HG02588 (cell line): Measurements from ENCODE around the gene GGA2.
A peak's percentile ranks its signal among the peaks of the same experiment; 100 is the strongest.
"Not testable (repeated sequence)": the region's sequence is repeated elsewhere in the genome, so short reads cannot be mapped to it uniquely, and the experiment has no call there.

Experiments
- ATAC-seq: cut with Tn5 transposase; IDR thresholded peaks from one replicate; pipeline ENCODE4 v1.9.1; 2021; ENCODE audit warnings: mild to moderate bottlenecking, moderate library complexity; ENCODE audit not compliant: unreplicated experiment

GGA2 gene

GRCh38 chr16:23510164-23510914 lies at the start of gene GGA2:
Gene GGA2 (minus strand): TSS chr16:23510494. CDS start chr16:23510411, 83 bp downstream.
- peak; percentile 80 for ATAC-seq

- ATAC-seq: no peak
These were observed 47.7 kb upstream of the GGA2 start for GRCh38 chr16:23557779-23558702.

- ATAC-seq: peak; percentile 87
These were observed 46.8 kb upstream of the GGA2 start, which contains the start of the genes EARS2 and UBFD1 for GRCh38 chr16:23556881-23557778. Gene EARS2 (minus strand): TSS chr16:23557350. CDS start chr16:23557343, 7 bp downstream. Gene UBFD1 (plus strand): TSS chr16:23557727. CDS start chr16:23557743, 16 bp downstream.

GRCh38 chr16:23554536-23554935 lies 44.2 kb upstream of the GGA2 start:
- no peak for ATAC-seq

GRCh38 chr16:23552161-23552560 lies 41.9 kb upstream of the GGA2 start:
- no peak for ATAC-seq

- ATAC-seq: no peak
These were observed 39.6 kb upstream of the GGA2 start for GRCh38 chr16:23549938-23550337.

- no peak for ATAC-seq
These were observed 34.1 kb upstream of the GGA2 start for GRCh38 chr16:23544436-23544835.

- not testable (repeated sequence) for ATAC-seq
These were observed 30.5 kb upstream of the GGA2 start for GRCh38 chr16:23540817-23541178.

GRCh38 chr16:23539984-23540816 lies 29.9 kb upstream of the GGA2 start:
- ATAC-seq: no peak

GRCh38 chr16:23538919-23539278 lies 28.6 kb upstream of the GGA2 start:
- ATAC-seq: no peak

- no peak for ATAC-seq
These were observed 27.1 kb upstream of the GGA2 start for GRCh38 chr16:23537390-23537789.

GRCh38 chr16:23535901-23536300 lies 25.6 kb upstream of the GGA2 start:
- no peak for ATAC-seq

- no peak for ATAC-seq
These were observed 24.9 kb upstream of the GGA2 start for GRCh38 chr16:23534868-23535860.

GRCh38 chr16:23532448-23532847 lies 22.2 kb upstream of the GGA2 start:
- no peak for ATAC-seq

GRCh38 chr16:23530062-23530461 lies 19.8 kb upstream of the GGA2 start:
- no peak for ATAC-seq

GRCh38 chr16:23528644-23529310 lies 18.5 kb upstream of the GGA2 start:
- ATAC-seq: no peak

GRCh38 chr16:23527961-23528643 lies 17.8 kb upstream of the GGA2 start:
- no peak for ATAC-seq

GRCh38 chr16:23524886-23525285 lies 14.6 kb upstream of the GGA2 start:
- no peak for ATAC-seq
